ENCODE data around the gene OR10A3. TPM values are rescaled to one million over a fixed set of nuclear protein-coding genes. Genes with fewer than 3 reads are reported as not detected.

Gene OR10A3
- total RNA-seq, 1 experiment from 2014 or later = not detected

GRCh38 chr11:7982582-7983119 is 41.1 kb upstream of the OR10A3 start:
- no peak for DNase-seq
- Mint-ChIP-seq H3K4me3 (ENCODE audit: low read depth, unreplicated experiment) (no peak overlapping the region), H3K36me3 (ENCODE audit: insufficient read depth, unreplicated experiment) (peaks cover 11% of the 10 kb centered on the region), H3K27ac (ENCODE audit: unreplicated experiment) (no peak overlapping the region), H3K9me3 (ENCODE audit: low read depth, unreplicated experiment) (no peaks in the 10 kb centered on the region), H3K27me3 (ENCODE audit: unreplicated experiment) (no peaks in the 10 kb centered on the region), H3K4me1 (ENCODE audit: low read depth, unreplicated experiment) (peaks cover 14% of the 10 kb centered on the region)
- no peak for TF ChIP-seq CTCF (IDR thresholded peaks at IDR 0.05; ENCODE audit: unreplicated experiment)
- CTCF ChIA-PET = no interaction called here
- intact Hi-C loops (cut with micrococcal nuclease; ENCODE audit: unreplicated experiment) = no loop called here
- no TSS peak for BruUV-seq (replicated peaks)

- CTCF ChIA-PET = no interaction called here
- BruUV-seq (replicated peaks) = no TSS peak
- TF ChIP-seq CTCF (IDR thresholded peaks at IDR 0.05; ENCODE audit: unreplicated experiment) = no peak
- H3K27ac Mint-ChIP-seq (ENCODE audit: unreplicated experiment) = no peak overlapping the region
- peaks cover 2% of the 10 kb centered on the region for H3K36me3 Mint-ChIP-seq (ENCODE audit: insufficient read depth, unreplicated experiment)
- no peak overlapping the region for H3K4me3 Mint-ChIP-seq (ENCODE audit: low read depth, unreplicated experiment)
- intact Hi-C loops (cut with micrococcal nuclease; ENCODE audit: unreplicated experiment) = no loop called here
- H3K4me1 Mint-ChIP-seq (ENCODE audit: low read depth, unreplicated experiment) = peaks cover 20% of the 10 kb centered on the region
- no peaks in the 10 kb centered on the region for H3K9me3 Mint-ChIP-seq (ENCODE audit: low read depth, unreplicated experiment)
- DNase-seq = no peak
- H3K27me3 Mint-ChIP-seq (ENCODE audit: unreplicated experiment) = no peaks in the 10 kb centered on the region
Observed at GRCh38 chr11:7981619-7982157, 40.2 kb upstream of the OR10A3 start.

GRCh38 chr11:7977232-7977917 is 35.9 kb upstream of the OR10A3 start:
- intact Hi-C loops (cut with micrococcal nuclease; ENCODE audit: unreplicated experiment) = no loop called here
- H3K27me3 Mint-ChIP-seq (ENCODE audit: unreplicated experiment) = no peaks in the 10 kb centered on the region
- DNase-seq = no peak
- no TSS peak for BruUV-seq (replicated peaks)
- no peak for TF ChIP-seq CTCF (IDR thresholded peaks at IDR 0.05; ENCODE audit: unreplicated experiment)
- peak overlapping the region; percentile 5 for H3K4me3 Mint-ChIP-seq (ENCODE audit: low read depth, unreplicated experiment)
- H3K4me1 Mint-ChIP-seq (ENCODE audit: low read depth, unreplicated experiment) = peaks cover 27% of the 10 kb centered on the region
- H3K9me3 Mint-ChIP-seq (ENCODE audit: low read depth, unreplicated experiment) = no peaks in the 10 kb centered on the region
- peak overlapping the region; percentile 66 for H3K27ac Mint-ChIP-seq (ENCODE audit: unreplicated experiment)
- H3K36me3 Mint-ChIP-seq (ENCODE audit: insufficient read depth, unreplicated experiment) = no peaks in the 10 kb centered on the region
- CTCF ChIA-PET = interaction anchor here (1.4 to 2.3 kb wide), 2 partner anchors 72 to 85 kb away, joined by 3 to 7 read pairs; no protein-coding TSS in a partner anchor

- Mint-ChIP-seq H3K27me3 (ENCODE audit: unreplicated experiment) (no peaks in the 10 kb centered on the region), H3K4me1 (ENCODE audit: low read depth, unreplicated experiment) (peaks cover 27% of the 10 kb centered on the region), H3K27ac (ENCODE audit: unreplicated experiment) (no peak overlapping the region), H3K36me3 (ENCODE audit: insufficient read depth, unreplicated experiment) (no peaks in the 10 kb centered on the region), H3K4me3 (ENCODE audit: low read depth, unreplicated experiment) (no peak overlapping the region), H3K9me3 (ENCODE audit: low read depth, unreplicated experiment) (no peaks in the 10 kb centered on the region)
- CTCF ChIA-PET = interaction anchor here (0.5 to 1.2 kb wide), 2 partner anchors 58 to 144 kb away, joined by 3 read pairs; no protein-coding TSS in a partner anchor
- no peak for DNase-seq
- no peak for TF ChIP-seq CTCF (IDR thresholded peaks at IDR 0.05; ENCODE audit: unreplicated experiment)
- intact Hi-C loops (cut with micrococcal nuclease; ENCODE audit: unreplicated experiment) = no loop called here
- BruUV-seq (replicated peaks) = no TSS peak
Observed at GRCh38 chr11:7974668-7975067, 33.2 kb upstream of the OR10A3 start.

Measured in Calu3 (cell line).